Brain microvascular endothelial cell (primary cell): ENCODE data around the gene B3GNT8.
"Not testable (repeated sequence)": the region's sequence is repeated elsewhere in the genome, so short reads cannot be mapped to it uniquely, and the experiment has no call there.

ENCODE experiments used
- DNase-seq: peaks from one replicate; pipeline ENCODE4 v3.0.0-alpha.2; 2020
- H3K27ac ChIP-seq: fragments of 250-450 bp; sonication (Bioruptor Pico); 2 replicates; pipeline ENCODE4 v1.5.1; 2020; ENCODE audit warnings: mild to moderate bottlenecking, moderate library complexity
- H3K27me3 ChIP-seq: fragments of 250-450 bp; sonication (Bioruptor Pico); replicated peaks from 2 replicates; pipeline ENCODE4 v1.5.1; 2020; ENCODE audit warnings: mild to moderate bottlenecking
- H3K36me3 ChIP-seq: fragments of 250-450 bp; sonication (Bioruptor Pico); replicated peaks from 2 replicates; pipeline ENCODE4 v1.5.1; 2020; ENCODE audit warnings: mild to moderate bottlenecking
- H3K4me3 ChIP-seq: 2 replicates; pipeline ENCODE4 v1.5.1; 2011; ENCODE audit warnings: low read depth, mild to moderate bottlenecking, control low read depth, low read length, moderate library complexity
- CTCF ChIP-seq: IDR thresholded peaks from 2 replicates; pipeline ENCODE4 v1.5.1; 2011; ENCODE audit warnings: low read depth, mild to moderate bottlenecking, moderate library complexity, low read length, control low read depth, inconsistent platforms; ENCODE audit errors: missing control alignments
- in situ Hi-C: cut with HindIII; loops from 2 replicates; pipeline ENCODE4 v1.10.0; 2017; ENCODE audit warnings: low sequenced_read_pairs, low pct_ligation_motif_present

Gene B3GNT8

GRCh38 chr19:41409288-41409687 lies 17.9 kb downstream of the B3GNT8 start:
- Histone ChIP-seq H3K4me3 (no peak overlapping the region), H3K27ac (no peak overlapping the region), H3K36me3 (no peaks in the 10 kb centered on the region), H3K27me3 (no peaks in the 10 kb centered on the region)
- in situ Hi-C loops: no loop called here
- TF ChIP-seq CTCF: no peak
- no peak for DNase-seq

GRCh38 chr19:41408846-41409245 lies 18.3 kb downstream of the B3GNT8 start:
- H3K27me3 ChIP-seq, H3K27ac ChIP-seq, H3K4me3 ChIP-seq, DNase-seq, H3K36me3 ChIP-seq, in situ Hi-C loops: not testable (repeated sequence)

GRCh38 chr19:41408256-41408655 lies 18.9 kb downstream of the B3GNT8 start:
- no peak overlapping the region for H3K27ac ChIP-seq
- no peaks in the 10 kb centered on the region for H3K27me3 ChIP-seq
- in situ Hi-C loops: no loop called here
- H3K36me3 ChIP-seq: no peaks in the 10 kb centered on the region
- no peak for DNase-seq
- TF ChIP-seq CTCF: no peak
- no peak overlapping the region for H3K4me3 ChIP-seq

- Histone ChIP-seq H3K36me3 (no peaks in the 10 kb centered on the region), H3K4me3 (no peak overlapping the region), H3K27ac (no peak overlapping the region), H3K27me3 (no peaks in the 10 kb centered on the region)
- DNase-seq: no peak
- in situ Hi-C loops: no loop called here
- TF ChIP-seq CTCF: no peak
Observed at GRCh38 chr19:41407271-41407670, 19.9 kb downstream of the B3GNT8 start.

- no peaks in the 10 kb centered on the region for H3K27me3 ChIP-seq
- TF ChIP-seq CTCF: no peak
- in situ Hi-C loops: no loop called here
- H3K4me3 ChIP-seq: no peak overlapping the region
- DNase-seq: no peak
- no peaks in the 10 kb centered on the region for H3K36me3 ChIP-seq
- no peak overlapping the region for H3K27ac ChIP-seq
Observed at GRCh38 chr19:41405776-41406175, 21.4 kb downstream of the B3GNT8 start.

- Histone ChIP-seq H3K27me3 (no peaks in the 10 kb centered on the region), H3K4me3 (no peak overlapping the region), H3K36me3 (no peaks in the 10 kb centered on the region), H3K27ac (no peak overlapping the region)
- in situ Hi-C loops: no loop called here
- no peak for TF ChIP-seq CTCF
- no peak for DNase-seq
Observed at GRCh38 chr19:41403181-41403970, 23.8 kb downstream of the B3GNT8 start.
